Natural killer cell (primary cell): ENCODE measurements around the gene RPS8. TPM values are rescaled to one million over a fixed set of nuclear protein-coding genes. Genes with fewer than 3 reads are reported as not detected.

Experiments
- ATAC-seq, 3 donors: fragments of 150-1000 bp in 2 of 3; fragments of 200-7000 bp in 1 of 3; cut with Tn5 transposase; 1 replicate in 1 of 3; 2 replicates in 2 of 3; pipeline ENCODE4 v1.10.0; 2021; ENCODE audit warnings: mild to moderate bottlenecking in 2 of 3, moderate library complexity in 2 of 3
- DNase-seq, 2 donors: peaks; one replicate each; pipeline versions ENCODE4 v3.0.0 to v3.0.0-alpha.2; 2013 to 2021; ENCODE audit warnings: mixed read lengths in 1 of 2
- H3K27ac ChIP-seq: one replicate; pipeline ENCODE4 v1.5.1; 2013; ENCODE audit warnings: mild to moderate bottlenecking, low read length
- H3K27me3 ChIP-seq: one replicate; pipeline ENCODE4 v1.6.1; 2013; ENCODE audit warnings: low read length; ENCODE audit not compliant: control insufficient read depth, insufficient read depth
- H3K36me3 ChIP-seq: one replicate; pipeline ENCODE4 v1.6.1; 2013; ENCODE audit warnings: low read length; ENCODE audit not compliant: control insufficient read depth, insufficient read depth
- H3K4me1 ChIP-seq: one replicate; pipeline ENCODE4 v1.6.1; 2013; ENCODE audit warnings: low read length; ENCODE audit not compliant: control insufficient read depth, insufficient read depth
- H3K4me3 ChIP-seq: one replicate; pipeline ENCODE4 v1.5.1; 2013; ENCODE audit warnings: low read length
- H3K9me3 ChIP-seq: one replicate; pipeline ENCODE4 v1.6.1; 2013; ENCODE audit warnings: low read length; ENCODE audit not compliant: control insufficient read depth, insufficient read depth
- H3K27ac Mint-ChIP-seq, 2 donors: one replicate each; pipeline ENCODE4 v1.8.0; 2022; ENCODE audit warnings: mild to moderate bottlenecking in 2 of 2, mixed read lengths in 2 of 2, moderate library complexity in 1 of 2
- H3K27me3 Mint-ChIP-seq, 2 donors: one replicate each; pipeline ENCODE4 v1.8.0; 2022; ENCODE audit warnings: low read depth in 2 of 2, mixed read lengths in 2 of 2
- H3K36me3 Mint-ChIP-seq: one replicate; pipeline ENCODE4 v1.8.0; 2022; ENCODE audit warnings: mixed read lengths
- H3K4me1 Mint-ChIP-seq, 2 donors: one replicate each; pipeline ENCODE4 v1.8.0; 2022; ENCODE audit warnings: mixed read lengths in 2 of 2
- H3K4me3 Mint-ChIP-seq: one replicate; pipeline ENCODE4 v1.8.0; 2022; ENCODE audit warnings: mild to moderate bottlenecking, moderate library complexity, mixed read lengths
- H3K9me3 Mint-ChIP-seq, 2 donors: one replicate each; pipeline ENCODE4 v1.8.0; 2022; ENCODE audit warnings: mixed read lengths in 2 of 2
- CTCF ChIP-seq: fragments of 200-600 bp; IDR thresholded peaks from one replicate; pipeline ENCODE4 v1.8.0; 2022; ENCODE audit warnings: antibody characterized with exemption
- WGBS: methylation state at CpG from one replicate; pipeline ENCODE4 v1.1.7; 2013; ENCODE audit warnings: missing lambda C conversion rate; ENCODE audit not compliant: insufficient coverage; 5-methylcytosine and 5-hydroxymethylcytosine counted together
- intact Hi-C: fragments of 100-400 bp; cut with micrococcal nuclease; formaldehyde crosslinking; loops from one replicate; pipeline ENCODE4 v1.14.2; 2022
- total RNA-seq, 4 donors: library from RNA; stranded (reverse); fragments of 120-200 nt in 1 of 4; gene quantifications; one replicate each; pipeline versions ENCODE4 v1.2.3 to v1.2.4, GENCODE V29; 2013 to 2022

Gene RPS8
- total RNA-seq, 3 donors from 2014 or later (not counting 1 experiment from before 2014, with no cell fraction given), result 848 to 1,092 (median 1,009) TPM

GRCh38 chr1:44740179-44740617 is 35.1 kb upstream of the RPS8 start:
- DNase-seq, result no peak
- ATAC-seq, result no peak
- H3K27ac Mint-ChIP-seq, result peak overlapping the region; percentile 90 to 94
- Histone ChIP-seq H3K27ac (peak overlapping the region; percentile 9), H3K27me3 (no peaks in the 10 kb centered on the region), H3K4me1 (peaks cover 7% of the 10 kb centered on the region), H3K9me3 (no peaks in the 10 kb centered on the region), H3K4me3 (peak overlapping the region; percentile 60), H3K36me3 (no peaks in the 10 kb centered on the region)
- no peaks in the 10 kb centered on the region for H3K36me3 Mint-ChIP-seq
- 3% methylated on average over 14 of the region's 14 CpGs for WGBS
- peaks cover 12 to 18% of the 10 kb centered on the region in 2 donors for H3K4me1 Mint-ChIP-seq
- peak overlapping the region; percentile 91 for H3K4me3 Mint-ChIP-seq
- no peaks in the 10 kb centered on the region for H3K27me3 Mint-ChIP-seq
- TF ChIP-seq CTCF, result no peak
- intact Hi-C loops, result no loop called here
- H3K9me3 Mint-ChIP-seq, result no peaks in the 10 kb centered on the region

- no peaks in the 10 kb centered on the region for H3K27me3 ChIP-seq
- intact Hi-C loops, result no loop called here
- Mint-ChIP-seq H3K27me3 (no peaks in the 10 kb centered on the region), H3K36me3 (no peaks in the 10 kb centered on the region), H3K27ac (no peak overlapping the region), H3K4me1 (peaks cover 12 to 18% of the 10 kb centered on the region in 2 donors), H3K9me3 (no peaks in the 10 kb centered on the region), H3K4me3 (no peak overlapping the region)
- H3K9me3 ChIP-seq, result no peaks in the 10 kb centered on the region
- 100% methylated on average over 1 of the region's 1 CpG for WGBS
- no peak for DNase-seq
- H3K36me3 ChIP-seq, result no peaks in the 10 kb centered on the region
- H3K4me3 ChIP-seq, result no peak overlapping the region
- no peak overlapping the region for H3K27ac ChIP-seq
- no peak for ATAC-seq
- no peak for TF ChIP-seq CTCF
- H3K4me1 ChIP-seq, result peaks cover 7% of the 10 kb centered on the region
Observed at GRCh38 chr1:44743211-44743610, 32.1 kb upstream of the RPS8 start.

- 90% methylated on average over 3 of the region's 3 CpGs for WGBS
- no peak for DNase-seq
- Histone ChIP-seq H3K36me3 (no peaks in the 10 kb centered on the region), H3K27me3 (no peaks in the 10 kb centered on the region), H3K27ac (no peak overlapping the region), H3K4me1 (no peaks in the 10 kb centered on the region), H3K4me3 (no peak overlapping the region), H3K9me3 (no peaks in the 10 kb centered on the region)
- TF ChIP-seq CTCF, result no peak
- Mint-ChIP-seq H3K27ac (no peak overlapping the region), H3K4me3 (no peak overlapping the region), H3K9me3 (no peaks in the 10 kb centered on the region), H3K27me3 (no peaks in the 10 kb centered on the region), H3K36me3 (no peaks in the 10 kb centered on the region), H3K4me1 (no peaks in the 10 kb centered on the region)
- ATAC-seq, result no peak
- intact Hi-C loops, result no loop called here
Observed at GRCh38 chr1:44747878-44748277, 27.5 kb upstream of the RPS8 start.

GRCh38 chr1:44757420-44757819 is 17.9 kb upstream of the RPS8 start:
- H3K4me1 ChIP-seq, result peaks cover 8% of the 10 kb centered on the region
- Mint-ChIP-seq H3K4me3 (no peak overlapping the region), H3K9me3 (no peaks in the 10 kb centered on the region), H3K4me1 (peaks cover 0 to 8% of the 10 kb centered on the region in 2 donors), H3K36me3 (no peaks in the 10 kb centered on the region), H3K27me3 (no peaks in the 10 kb centered on the region), H3K27ac (no peak overlapping the region)
- intact Hi-C loops, result no loop called here
- H3K4me3 ChIP-seq, result no peak overlapping the region
- no peaks in the 10 kb centered on the region for H3K36me3 ChIP-seq
- ATAC-seq (no peak), DNase-seq (no peak)
- H3K27ac ChIP-seq, result no peak overlapping the region
- WGBS, result 73% methylated on average over 2 of the region's 2 CpGs
- TF ChIP-seq CTCF, result no peak
- H3K9me3 ChIP-seq, result no peaks in the 10 kb centered on the region
- H3K27me3 ChIP-seq, result no peaks in the 10 kb centered on the region
